AG10803 (cell line): ENCODE results near the gene DMPK.

ENCODE experiments used
- DNase-seq: peaks from one replicate; pipeline ENCODE4 v3.0.0; 2010; ENCODE audit warnings: low read depth
- H3K4me3 ChIP-seq: 2 replicates; pipeline ENCODE4 v1.5.1; 2011; ENCODE audit warnings: mild to moderate bottlenecking, low read length, control low read depth
- TF ChIP-seq, protein P1 (sequence below): conservative IDR thresholded peaks from 2 replicates; pipeline ENCODE4 v1.5.1; 2011; ENCODE audit warnings: mild to moderate bottlenecking, low read length, control low read depth, inconsistent platforms

Gene DMPK

GRCh38 chr19:45814851-45815480 lies 32.7 kb upstream of the DMPK start, which contains the start of gene RSPH6A:
RSPH6A (minus strand) TSS chr19:45815308; CDS start chr19:45815176, 132 bp downstream.
- TF ChIP-seq, protein P1, sequence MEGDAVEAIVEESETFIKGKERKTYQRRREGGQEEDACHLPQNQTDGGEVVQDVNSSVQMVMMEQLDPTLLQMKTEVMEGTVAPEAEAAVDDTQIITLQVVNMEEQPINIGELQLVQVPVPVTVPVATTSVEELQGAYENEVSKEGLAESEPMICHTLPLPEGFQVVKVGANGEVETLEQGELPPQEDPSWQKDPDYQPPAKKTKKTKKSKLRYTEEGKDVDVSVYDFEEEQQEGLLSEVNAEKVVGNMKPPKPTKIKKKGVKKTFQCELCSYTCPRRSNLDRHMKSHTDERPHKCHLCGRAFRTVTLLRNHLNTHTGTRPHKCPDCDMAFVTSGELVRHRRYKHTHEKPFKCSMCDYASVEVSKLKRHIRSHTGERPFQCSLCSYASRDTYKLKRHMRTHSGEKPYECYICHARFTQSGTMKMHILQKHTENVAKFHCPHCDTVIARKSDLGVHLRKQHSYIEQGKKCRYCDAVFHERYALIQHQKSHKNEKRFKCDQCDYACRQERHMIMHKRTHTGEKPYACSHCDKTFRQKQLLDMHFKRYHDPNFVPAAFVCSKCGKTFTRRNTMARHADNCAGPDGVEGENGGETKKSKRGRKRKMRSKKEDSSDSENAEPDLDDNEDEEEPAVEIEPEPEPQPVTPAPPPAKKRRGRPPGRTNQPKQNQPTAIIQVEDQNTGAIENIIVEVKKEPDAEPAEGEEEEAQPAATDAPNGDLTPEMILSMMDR = no peak
- H3K4me3 ChIP-seq = no peak within 1 kb of the TSS
- no peak for DNase-seq

GRCh38 chr19:45814166-45814780 lies 32.0 kb upstream of the DMPK start:
- DNase-seq = peak; percentile 17
- TF ChIP-seq, protein P1 = no peak
- no peak overlapping the region for H3K4me3 ChIP-seq

DNA sequence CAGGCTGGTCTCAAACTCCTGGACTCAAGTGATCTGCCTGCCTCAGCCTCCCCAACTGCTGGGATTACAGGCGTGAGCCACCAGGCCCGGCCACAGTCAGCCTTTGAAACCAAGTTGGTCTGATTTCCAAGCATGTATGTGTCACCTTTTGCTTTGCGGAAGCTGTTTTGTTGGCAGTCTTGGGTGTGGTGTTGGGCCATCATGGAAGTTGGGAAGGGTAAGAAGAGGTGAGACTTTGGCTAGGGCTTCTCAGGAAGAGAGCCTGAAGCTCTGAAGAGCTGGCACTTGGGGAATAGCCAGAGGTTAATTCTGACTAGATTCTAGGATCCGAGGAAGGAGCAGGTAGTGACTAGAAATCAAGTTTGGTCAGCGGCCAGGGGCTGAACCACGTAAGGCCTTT lies 30.0 kb upstream of the DMPK start:
- TF ChIP-seq, protein P1 = no peak
- H3K4me3 ChIP-seq = no peak overlapping the region
- no peak for DNase-seq

DNA sequence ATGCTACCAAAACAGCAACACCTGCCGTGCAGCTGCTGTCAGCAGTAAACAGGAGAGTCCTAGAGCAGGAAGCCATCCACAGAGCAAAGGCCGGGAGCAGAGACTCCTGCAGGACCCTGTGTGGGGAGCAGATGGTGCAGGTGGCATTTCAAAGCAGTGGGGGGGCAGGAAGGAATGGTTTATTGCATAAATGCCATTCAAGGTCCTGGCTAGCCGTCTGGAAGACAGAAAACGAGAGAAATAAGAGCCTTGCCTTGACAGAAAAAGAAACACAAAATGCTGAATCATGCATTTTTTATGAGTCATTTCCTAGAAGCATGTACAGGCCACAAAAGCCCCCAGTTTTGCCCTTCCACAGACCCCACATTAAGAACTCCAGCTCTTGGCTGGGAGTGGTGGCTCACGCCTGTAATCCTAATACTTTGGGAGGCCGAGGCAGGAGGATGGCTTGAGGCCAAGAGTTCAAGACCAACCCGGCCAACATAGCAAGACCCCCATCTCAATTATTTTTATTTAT lies 27.4 kb upstream of the DMPK start:
- DNase-seq = peak; percentile 75
- TF ChIP-seq, protein P1 = no peak
- H3K4me3 ChIP-seq = no peak overlapping the region

DNA sequence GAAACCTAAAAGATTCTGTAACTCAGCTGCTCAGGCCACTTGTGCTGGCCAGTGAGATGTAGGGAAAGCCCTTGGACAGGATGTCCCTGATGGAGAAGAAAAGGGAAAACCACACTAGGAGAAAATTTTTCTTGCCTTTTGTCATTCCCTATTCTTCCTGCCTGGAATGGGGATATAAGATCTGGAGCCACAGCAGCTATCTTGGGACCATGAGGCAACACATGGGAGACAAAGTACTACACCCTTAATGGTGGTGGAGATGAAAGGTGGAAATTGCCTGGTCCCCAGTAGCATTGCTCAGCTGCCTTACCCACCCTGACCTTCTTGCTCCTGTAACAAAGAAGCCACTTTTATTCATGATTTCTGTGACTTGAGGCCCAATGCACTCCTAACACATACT lies 23.4 kb upstream of the DMPK start:
- H3K4me3 ChIP-seq = no peak overlapping the region
- no peak for DNase-seq
- TF ChIP-seq, protein P1 = no peak

DNA sequence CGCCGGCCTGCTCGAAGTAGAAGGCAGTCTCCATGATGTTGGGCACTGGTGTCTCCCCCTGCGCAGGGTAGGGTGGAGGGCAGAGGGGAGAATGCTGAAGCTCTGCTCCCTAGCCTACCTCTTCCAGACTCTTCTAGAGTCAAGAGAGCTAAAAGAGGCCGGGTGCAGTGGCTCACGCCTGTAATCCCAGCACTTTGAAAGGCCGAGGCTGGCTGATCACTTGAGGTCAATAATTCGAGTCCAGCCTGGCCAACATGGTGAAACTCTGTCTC lies 22.6 kb upstream of the DMPK start:
- H3K4me3 ChIP-seq = no peak overlapping the region
- no peak for DNase-seq
- TF ChIP-seq, protein P1 = no peak
